GM19043 (cell line): ENCODE data around the gene PRSS35.
A peak's percentile ranks its signal among the peaks of the same experiment; 100 is the strongest.
"Not testable (repeated sequence)": the region's sequence is repeated elsewhere in the genome, so short reads cannot be mapped to it uniquely, and the experiment has no call there.

Source experiments
- ATAC-seq: cut with Tn5 transposase; IDR thresholded peaks from one replicate; pipeline ENCODE4 v1.9.1; 2021; ENCODE audit warnings: low read depth; ENCODE audit not compliant: unreplicated experiment

PRSS35 gene

GRCh38 chr6:83514866-83515466, 2.6 kb downstream of the PRSS35 start:
- ATAC-seq, result no peak

DNA sequence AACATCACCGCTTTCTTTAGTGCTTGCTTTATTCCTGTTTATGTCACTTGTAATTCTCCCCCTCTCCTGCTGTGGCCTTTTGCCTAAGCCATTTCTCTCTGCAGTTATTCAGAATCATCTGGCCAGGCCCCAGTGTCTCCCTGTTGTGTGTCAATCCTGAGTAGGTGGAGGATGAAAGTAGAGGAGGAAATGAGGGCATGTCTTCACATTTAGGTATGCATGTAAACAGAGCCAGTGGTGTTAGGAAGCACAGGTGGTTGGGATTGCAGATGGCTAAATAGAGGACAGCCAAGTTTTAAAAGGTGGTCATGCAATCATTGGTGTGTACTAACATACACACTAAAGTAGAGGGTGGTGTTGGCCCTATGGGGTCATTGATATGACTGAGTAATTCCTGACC, 5.2 kb downstream of the PRSS35 start:
- ATAC-seq, result no peak

DNA sequence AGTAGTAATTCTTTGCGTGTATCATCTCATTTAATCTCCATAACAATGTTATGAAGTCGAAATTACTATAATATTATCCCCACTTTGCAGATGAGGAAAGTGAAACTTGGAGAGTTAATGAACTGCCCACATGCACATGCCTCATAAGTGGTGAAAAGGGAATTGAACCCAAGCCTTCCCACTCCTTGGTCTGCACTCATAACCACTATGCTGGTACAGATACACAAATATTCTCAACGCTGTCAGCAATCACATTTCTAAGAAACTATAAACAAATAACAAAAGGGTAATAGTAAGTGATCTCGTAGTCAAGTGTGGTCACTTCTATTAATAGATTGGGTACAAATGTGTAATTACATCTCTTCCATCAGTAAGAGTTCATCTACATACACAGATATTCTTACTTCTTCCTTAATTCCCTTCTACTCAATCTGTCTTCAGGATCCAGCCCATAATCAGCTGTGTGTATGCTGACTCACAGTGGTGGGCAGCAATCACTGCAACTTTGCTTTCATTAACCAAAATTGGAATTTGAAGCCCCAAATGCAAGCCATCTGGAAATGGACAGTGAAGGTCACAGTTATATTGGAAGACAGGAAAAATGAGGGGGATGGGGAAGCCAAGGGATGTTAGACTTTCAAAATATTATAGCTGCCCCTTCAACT, 6.6 kb downstream of the PRSS35 start:
- no peak for ATAC-seq

DNA sequence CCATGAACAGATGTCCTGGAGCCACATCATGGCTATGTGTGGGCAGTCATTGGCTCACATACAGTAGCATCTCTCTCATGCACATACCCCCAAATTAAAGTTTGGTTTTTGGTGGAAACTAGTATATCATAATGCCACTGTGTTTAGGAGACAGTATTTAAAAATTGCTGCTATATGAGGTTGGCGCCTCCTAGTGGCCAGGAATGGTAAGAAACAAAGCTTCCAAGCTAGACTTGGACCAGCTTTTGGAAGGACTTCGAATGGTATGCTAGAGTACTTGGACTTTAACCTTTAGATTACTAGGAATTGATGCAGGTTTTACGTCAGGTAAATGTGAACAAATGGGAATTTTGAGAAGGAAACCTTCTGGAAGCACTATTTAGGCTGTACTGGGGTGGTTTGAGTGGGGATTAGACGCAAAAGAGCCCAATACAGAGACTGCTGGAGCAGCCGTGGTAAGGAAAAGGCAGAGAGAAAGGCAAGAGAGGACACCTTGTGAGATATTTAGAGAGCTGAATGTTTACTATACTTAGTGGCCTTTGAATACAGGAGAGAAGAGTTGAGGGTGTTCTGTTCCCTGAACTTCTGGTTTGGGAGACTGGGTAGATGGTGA, 23.8 kb downstream of the PRSS35 start:
- peak; percentile 82 for ATAC-seq

DNA sequence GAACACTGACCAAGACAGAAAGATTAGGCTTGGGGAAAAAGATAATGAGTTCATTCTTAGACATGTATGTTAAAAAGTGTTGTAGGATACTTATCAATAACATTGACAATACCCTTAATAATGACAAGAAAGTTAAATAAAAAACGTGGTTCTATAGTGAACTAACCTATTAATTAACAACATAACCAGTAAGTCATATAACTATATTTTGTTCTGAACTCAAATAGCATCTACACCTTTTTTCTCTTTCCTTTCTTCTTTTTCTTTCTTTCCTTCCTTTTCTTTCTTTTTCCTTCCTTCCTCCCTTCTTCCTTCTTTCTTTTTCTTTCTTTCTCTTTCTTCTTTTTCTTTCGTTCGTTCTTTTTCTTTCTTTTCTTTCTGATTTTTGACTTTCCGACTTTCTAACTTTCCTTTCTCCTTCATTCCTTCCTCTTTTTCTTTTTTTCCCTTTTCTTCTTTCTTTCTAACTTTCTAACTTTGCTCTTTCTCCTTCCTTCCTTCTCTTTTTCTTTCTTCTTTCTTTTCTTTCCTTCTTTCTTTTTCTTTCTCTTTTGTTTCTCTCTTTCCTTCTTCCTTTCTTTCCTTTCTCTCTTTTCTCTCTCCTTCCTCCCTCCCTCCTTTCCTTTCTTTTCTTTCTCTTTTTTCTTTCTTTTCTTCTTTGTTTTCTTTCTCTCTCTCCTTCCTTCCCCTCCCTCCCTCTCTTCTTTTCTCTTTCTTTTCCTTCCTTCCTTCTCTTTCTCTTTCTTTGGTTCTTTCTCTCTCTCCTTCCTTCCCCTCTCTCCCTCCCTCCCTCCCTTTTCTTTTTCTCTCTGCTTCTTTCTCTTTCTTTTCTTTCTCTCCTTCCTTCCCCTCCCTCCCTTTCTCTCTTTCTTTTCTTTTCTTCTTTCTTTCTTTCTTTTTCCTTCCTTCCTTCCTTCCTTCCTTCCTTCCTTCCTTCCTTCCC, 24.6 kb downstream of the PRSS35 start:
- no peak for ATAC-seq

DNA sequence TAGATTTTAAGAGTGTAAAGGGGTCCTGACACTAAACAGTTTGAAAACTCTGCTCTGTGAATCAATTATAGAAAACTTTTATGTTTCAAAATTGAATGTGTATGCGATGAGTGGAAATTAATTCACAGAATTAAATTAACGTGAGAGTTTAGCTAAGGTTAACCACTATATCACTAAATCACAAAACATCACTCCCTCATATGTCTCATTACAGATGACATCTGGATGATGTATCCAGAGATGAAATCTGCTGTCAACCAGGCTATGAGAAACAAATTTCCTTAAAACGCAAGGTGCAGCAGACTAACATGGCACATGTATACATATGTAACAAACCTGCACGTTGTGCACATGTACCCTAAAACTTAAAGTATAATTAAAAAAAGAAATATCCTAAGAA, 27.3 kb downstream of the PRSS35 start:
- ATAC-seq, result no peak

GRCh38 chr6:83546636-83547035, 34.3 kb downstream of the PRSS35 start:
- no peak for ATAC-seq

GRCh38 chr6:83550482-83550881, 38.1 kb downstream of the PRSS35 start:
- not testable (repeated sequence) for ATAC-seq

DNA sequence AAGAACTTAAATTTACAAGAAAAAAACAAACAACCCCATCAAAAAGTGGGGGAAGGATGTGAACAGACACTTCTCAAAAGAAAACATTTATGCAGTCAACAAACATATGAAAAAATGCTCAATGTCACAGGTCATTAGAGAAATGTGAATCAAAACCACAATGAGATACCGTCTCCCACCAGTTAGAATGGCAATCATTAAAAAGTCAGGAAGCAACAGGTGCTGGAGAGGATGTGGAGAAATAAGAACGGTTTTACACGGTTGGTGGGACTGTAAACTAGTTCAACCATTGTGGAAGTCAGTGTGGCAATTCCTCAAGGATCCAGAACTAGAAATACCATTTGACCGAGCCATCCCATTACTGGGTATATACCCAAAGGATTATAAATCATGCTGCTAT, 39.4 kb downstream of the PRSS35 start:
- not testable (repeated sequence) for ATAC-seq

DNA sequence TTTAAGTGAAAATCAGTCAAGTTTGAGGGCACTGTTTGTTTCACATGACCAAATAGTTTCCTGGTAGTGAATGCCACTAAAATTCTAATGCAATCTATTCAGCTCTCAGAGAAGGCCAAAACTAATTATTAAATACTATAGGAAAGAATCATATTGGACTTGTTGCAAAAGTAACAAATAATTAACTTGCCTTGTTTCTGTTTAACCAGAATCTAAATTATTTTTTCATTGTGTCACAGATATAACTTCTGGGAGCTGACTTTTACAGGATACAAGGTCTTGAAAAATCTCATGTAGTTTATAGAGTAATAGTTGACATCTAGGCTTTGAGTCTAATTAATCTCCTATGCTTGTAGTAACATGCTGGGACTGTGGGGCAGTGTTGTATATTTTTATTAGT, 44.5 kb downstream of the PRSS35 start:
- no peak for ATAC-seq

DNA sequence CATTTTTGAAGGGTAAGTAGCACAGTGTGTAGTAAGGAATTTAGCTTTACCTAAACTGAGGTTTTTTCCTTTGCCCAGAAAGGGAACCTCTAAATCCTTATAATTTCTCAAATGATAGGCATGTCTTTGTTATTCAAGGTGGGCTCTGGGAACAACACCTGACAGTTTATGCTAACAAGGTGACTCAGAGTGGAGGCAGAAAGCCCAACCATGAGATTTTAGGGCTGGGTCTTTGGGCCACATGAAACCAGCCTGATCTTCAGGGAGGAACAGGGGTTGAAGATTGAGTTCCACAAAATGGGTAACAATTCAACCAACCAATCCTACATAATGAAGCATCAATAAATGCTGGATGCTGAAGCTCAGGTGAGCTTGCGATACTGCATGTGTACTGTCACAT, 46.6 kb downstream of the PRSS35 start:
- no peak for ATAC-seq

GRCh38 chr6:83571663-83572185, 59.4 kb downstream of the PRSS35 start:
- not testable (repeated sequence) for ATAC-seq

DNA sequence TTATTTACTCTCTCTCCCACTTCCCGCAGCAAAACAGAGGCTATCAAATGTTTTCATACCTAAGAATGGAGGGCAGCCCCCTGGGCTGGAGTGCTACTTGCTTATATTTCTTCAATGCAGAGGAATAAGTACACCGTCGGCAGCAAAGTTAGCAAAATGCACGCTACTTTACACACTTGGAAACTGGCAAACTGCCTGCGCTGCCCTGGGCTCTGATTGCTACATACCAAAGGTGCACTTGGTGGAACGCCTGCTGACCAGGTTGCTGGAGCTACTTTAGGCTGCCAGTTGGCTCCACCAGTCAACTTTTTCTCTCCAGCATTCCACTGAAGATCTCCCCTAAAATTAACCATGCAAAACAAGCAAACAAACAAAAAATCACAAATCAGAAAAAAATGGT, 62.4 kb downstream of the PRSS35 start:
- ATAC-seq, result no peak
